NK-92 (cell line): ENCODE data around the gene PRND.
"Not testable (repeated sequence)": the region's sequence is repeated elsewhere in the genome, so short reads cannot be mapped to it uniquely, and the experiment has no call there.

Experiments
- DNase-seq: peaks from one replicate; lab custom pipeline; 2025; ENCODE audit not compliant: unreplicated experiment; lab: John Stamatoyannopoulos, UW

PRND gene

GRCh38 chr20:4721719-4722118 is at the start of gene PRND:
TSS of gene PRND (plus strand) at chr20:4721909. CDS start at chr20:4724552, 2,643 bp downstream.
- no peak for DNase-seq

DNA sequence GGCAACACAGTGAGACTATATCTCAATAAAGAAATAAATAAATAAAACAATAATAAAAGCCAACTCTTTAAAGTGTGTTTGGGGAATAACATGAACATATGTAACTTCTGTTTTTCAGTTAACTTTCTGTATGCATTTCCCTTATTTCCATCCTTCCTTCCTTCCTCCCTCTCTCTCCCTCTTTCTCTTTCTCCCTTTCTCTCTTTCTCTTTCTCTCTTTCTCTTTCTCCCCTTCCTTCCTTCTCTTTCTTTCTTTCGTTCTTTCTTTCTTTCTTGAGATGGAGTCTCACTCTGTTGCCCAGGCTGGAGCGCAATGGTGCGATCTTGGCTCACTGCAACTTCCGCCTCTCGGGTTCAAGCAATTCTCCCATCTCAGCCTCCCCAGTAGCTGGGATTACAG is 48.8 kb upstream of the PRND start:
- DNase-seq: no peak

DNA sequence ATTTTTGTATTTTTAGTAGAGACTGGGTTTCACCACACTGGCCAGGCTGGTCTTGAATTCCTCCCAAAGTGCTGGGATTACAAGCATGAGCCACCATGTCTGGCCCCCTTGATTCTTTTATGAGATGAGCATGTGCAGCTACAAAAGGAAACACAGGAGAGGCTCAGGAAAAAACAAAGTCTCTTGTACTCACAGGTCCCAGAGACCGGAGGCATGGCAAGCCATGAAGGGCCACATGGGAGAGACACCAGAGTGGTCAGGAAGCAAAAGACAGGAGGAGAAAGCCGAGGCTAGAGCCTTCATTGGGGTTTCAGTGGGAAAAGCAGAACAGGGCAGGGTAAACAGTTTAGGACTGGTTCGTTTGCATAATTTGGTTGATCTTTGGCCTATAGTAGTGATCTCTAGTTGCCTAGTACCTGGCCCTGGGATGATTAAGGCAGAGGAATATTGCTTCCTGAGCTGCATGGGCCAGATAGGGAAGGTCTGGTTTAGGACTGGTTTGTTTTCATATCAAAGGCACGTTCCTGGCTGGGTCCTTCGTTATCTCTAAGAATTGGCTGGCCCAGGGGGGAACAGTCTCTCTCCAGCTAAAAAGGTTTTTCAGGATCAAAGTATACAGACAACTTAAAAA is 48.2 kb upstream of the PRND start:
- no peak for DNase-seq

- DNase-seq: no peak
Observed at GRCh38 chr20:4674672-4675071, 47.0 kb upstream of the PRND start.

GRCh38 chr20:4677846-4678245 is 43.9 kb upstream of the PRND start:
- no peak for DNase-seq

DNA sequence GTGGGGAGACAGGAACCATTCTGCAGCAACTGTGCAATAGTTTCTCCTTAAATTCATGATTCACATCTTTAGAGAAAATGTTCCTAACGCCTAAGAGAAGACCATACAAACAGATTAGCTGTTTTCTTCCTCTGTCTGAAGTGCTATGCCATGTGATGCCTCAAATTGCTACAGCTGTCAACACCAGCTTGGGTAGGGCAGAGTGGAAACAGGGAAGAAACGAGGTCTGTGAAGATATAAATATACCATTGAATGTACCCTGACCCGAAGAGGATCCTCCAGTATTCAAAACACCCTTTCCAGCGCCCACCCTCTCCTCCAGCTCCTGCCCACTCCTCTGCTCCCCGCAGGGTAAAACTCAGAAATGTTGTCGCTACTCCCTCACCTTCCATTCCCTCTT is 40.3 kb upstream of the PRND start:
- DNase-seq: no peak

DNA sequence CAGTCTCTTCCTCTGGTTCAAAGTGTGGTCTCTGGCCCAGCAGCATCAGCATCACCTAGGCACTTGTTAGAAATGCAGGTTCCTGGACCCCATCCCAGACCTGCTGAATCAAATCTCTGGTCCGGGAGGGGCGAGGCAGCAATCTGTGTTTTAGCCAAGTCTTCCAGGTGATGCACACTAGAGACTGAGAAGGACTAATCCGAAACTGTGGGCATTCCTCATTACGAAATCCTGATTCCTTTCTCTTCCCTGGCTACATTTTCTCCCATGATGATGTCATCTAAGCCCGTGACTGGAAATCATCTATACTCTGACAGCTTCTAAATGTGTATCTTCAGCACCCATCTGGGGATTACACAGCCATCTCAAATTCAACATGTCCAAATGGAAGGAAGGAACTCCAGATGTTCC is 39.7 kb upstream of the PRND start:
- DNase-seq: no peak

GRCh38 chr20:4682682-4683081 is 39.0 kb upstream of the PRND start:
- no peak for DNase-seq

GRCh38 chr20:4683261-4683660 is 38.4 kb upstream of the PRND start:
- no peak for DNase-seq

DNA sequence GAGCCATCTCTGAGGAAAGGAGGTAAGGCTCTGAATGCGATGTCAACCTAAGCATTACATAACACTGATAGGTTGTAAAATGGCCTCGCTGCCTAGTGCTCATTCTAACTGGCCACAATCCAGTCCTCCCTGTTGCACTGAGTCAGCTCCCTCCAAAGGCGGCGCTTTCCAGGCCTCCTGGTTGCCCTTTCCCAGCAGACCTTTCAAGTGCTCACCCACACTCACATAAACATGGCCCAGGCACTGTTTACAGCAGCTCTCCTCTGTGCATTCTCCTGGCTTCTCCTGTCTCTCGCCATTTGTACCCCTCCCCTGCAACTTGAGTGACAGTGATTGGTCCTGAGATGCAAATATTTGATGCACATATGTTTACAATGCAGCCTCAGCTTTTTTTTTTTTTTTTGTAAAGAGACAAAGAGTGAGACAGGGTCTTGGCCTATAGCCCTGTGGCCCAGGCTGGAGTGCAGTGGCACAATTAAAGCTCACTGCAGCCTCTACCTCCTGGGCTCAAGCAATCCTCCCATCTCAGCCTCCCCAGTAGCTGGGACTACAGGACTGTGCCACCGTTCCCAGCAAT is 36.8 kb upstream of the PRND start:
- no peak for DNase-seq

DNA sequence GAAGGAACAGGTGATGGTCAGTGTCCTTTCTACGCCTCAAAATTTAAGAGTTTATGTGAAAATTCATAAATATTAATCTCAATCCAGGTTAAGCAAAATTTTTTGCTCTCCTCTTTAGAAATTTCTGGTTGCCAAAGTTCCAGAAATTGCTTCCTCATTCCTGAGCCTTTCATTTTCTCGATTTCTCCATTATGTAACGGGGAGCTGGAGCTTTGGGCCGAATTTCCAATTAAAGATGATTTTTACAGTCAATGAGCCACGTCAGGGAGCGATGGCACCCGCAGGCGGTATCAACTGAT is 35.8 kb upstream of the PRND start:
- DNase-seq: no peak

DNA sequence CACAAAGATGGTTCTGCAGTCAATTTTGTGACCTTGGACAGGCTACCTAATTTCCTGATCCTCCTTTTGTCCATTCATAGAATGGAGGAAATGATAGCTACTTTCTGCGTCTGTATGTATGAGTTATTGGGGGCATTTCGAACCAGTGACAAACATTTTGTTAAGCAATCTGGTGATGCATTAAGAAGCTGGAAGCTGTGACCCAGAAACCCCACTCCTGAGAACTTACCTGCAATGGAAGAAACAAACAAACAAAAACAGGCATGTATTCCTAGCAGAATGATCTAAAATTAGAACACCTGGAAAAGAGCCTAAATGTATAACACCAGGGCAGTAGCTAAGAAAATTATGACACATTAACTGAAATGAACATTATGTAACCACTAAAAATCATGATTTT is 33.4 kb upstream of the PRND start:
- no peak for DNase-seq

DNA sequence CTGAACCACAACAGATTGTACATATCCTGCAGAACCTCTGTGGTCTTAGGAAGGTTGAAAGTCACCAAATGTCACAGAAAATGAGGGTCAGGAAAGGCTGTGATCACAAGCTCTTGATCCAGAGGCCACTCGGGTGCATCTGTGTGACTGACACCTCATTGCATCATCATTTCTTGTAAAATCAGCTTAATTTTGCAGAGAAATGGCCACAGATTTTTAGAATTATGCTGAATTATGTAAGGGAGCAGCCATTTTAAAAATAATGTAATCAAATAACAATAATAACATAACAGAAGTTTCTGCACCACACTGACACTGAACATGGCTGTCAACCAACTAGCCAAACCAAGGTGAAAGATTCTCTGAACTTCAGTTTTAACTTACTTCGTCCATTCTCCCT is 32.5 kb upstream of the PRND start:
- no peak for DNase-seq

DNA sequence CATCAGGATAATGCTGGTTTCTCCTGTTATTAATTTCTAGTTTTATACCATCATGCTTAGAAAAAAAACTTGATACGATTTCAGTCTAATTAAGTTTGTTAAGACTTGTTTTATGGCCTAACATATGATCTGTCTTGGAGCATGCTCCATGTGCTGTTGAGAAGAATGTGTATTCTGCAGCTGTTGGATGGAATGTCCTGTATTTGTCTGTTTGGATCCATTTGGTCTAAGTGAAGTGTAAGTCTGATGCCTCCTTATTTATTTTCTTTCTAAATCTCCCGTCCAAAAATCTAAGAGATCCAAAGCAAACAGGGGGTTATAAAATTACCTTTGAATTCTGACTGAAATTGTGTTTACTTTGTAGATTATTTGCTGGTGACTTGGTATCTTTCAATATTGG is 30.0 kb upstream of the PRND start:
- no peak for DNase-seq

GRCh38 chr20:4694076-4694475 is 27.6 kb upstream of the PRND start:
- DNase-seq: no peak

GRCh38 chr20:4697189-4697830 is 24.4 kb upstream of the PRND start:
- no peak for DNase-seq

GRCh38 chr20:4697831-4698221 is 23.9 kb upstream of the PRND start:
- DNase-seq: no peak

DNA sequence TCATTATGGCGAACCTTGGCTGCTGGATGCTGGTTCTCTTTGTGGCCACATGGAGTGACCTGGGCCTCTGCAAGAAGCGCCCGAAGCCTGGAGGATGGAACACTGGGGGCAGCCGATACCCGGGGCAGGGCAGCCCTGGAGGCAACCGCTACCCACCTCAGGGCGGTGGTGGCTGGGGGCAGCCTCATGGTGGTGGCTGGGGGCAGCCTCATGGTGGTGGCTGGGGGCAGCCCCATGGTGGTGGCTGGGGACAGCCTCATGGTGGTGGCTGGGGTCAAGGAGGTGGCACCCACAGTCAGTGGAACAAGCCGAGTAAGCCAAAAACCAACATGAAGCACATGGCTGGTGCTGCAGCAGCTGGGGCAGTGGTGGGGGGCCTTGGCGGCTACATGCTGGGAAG is 22.5 kb upstream of the PRND start:
- DNase-seq: no peak

- DNase-seq: no peak
Observed at GRCh38 chr20:4699957-4700356, 21.8 kb upstream of the PRND start.

GRCh38 chr20:4702562-4703280 is 19.0 kb upstream of the PRND start:
- no peak for DNase-seq

DNA sequence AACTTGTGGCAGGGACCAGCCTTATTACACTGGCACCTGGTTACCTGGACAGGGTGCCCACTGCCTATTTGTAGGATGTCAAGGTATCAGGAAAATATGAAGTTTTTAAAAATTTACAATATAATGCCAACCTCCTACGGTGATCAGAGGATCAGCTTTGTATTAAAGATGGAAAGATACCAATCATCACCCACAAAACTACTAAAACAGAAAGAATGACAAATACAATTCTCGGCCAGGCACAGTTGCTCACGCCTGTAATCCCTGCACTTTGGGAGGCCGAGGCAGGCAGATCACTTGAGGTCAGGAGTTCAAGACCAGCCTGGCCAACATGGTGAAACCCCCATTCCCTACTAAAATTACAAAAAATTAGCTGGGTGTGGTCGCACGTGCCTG is 18.4 kb upstream of the PRND start:
- no peak for DNase-seq

DNA sequence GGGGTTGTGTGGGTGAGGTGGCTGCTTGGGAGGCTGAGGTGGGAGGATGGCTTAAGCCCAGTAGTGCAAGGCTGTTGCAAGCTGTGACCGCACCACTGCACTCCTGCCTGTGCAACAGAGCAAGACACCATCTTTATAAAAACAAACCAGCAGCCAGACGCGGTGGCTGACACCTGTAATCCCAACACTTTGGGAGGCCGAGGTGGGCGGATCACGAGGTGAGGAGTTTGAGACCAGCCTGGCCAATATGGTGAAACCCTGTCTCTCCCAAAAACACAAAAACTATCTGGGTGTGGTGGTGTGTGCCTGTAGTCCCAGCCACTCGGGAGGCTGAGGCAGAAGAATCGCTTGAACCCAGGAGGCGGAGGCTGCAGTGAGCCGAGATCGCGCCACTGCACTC is 14.8 kb upstream of the PRND start:
- DNase-seq: not testable (repeated sequence)
